DND-41 (cell line): Measurements from ENCODE around the gene GORASP1.

Experiments
- CTCF ChIP-seq: IDR thresholded peaks from 2 replicates; pipeline ENCODE4 v1.5.1; 2012; ENCODE audit warnings: borderline replicate concordance, low read length, moderate library complexity, mild to moderate bottlenecking; ENCODE audit not compliant: poor library complexity, severe bottlenecking; ENCODE audit errors: extremely low read depth
- EZH2 ChIP-seq: IDR thresholded peaks from 3 replicates; pipeline ENCODE4 v1.6.1; 2012; ENCODE audit warnings: borderline replicate concordance, low read depth, mild to moderate bottlenecking, moderate library complexity, low read length, inconsistent platforms; ENCODE audit not compliant: severe bottlenecking

DNA sequence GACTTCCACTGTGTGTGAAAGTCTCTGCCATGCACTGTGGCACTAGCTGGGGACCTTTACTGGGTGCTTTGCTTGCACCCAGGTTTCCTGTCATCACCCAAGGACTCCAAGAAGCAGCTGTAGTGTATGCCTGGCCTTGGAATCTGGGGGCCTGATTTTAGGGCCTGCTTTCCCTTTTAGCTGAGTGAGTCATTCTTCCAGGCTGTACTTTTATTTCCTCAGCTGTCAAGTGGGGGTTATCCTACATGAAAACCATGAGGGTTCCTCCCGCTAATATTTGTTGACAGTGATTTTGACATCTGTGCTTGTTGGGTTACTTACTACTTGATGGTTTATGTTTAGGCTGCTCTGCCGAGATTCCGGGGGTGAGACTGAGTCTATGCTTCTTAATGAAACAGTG, 18.5 kb downstream of the GORASP1 start:
- no peak for TF ChIP-seq CTCF
- TF ChIP-seq EZH2, result no peak
